Stimulated activated CD4-positive, alpha-beta T cell treated with anti-CD3 and anti-CD28 coated beads, TNF-alpha, amount 100 ng/mL, for 1 hour (primary cell): Measurements from ENCODE around the gene BLTP3B.

Experiments used
- DNase-seq, 3 donors: peaks; one replicate each; pipeline ENCODE4 v3.0.0-alpha.2; 2020; ENCODE audit warnings: low read depth in 3 of 3, low spot score in 1 of 3

Gene BLTP3B

GRCh38 chr12:100163416-100164152 is 20.9 kb upstream of the BLTP3B start:
- peak; percentile 18 to 50 (median 33) for DNase-seq

- DNase-seq: no peak
These were observed 16.9 kb upstream of the BLTP3B start for GRCh38 chr12:100159391-100160104.

- DNase-seq: no peak
These were observed 15.9 kb upstream of the BLTP3B start for GRCh38 chr12:100158535-100158934.

GRCh38 chr12:100157427-100157821 is 14.8 kb upstream of the BLTP3B start:
- DNase-seq: no peak

GRCh38 chr12:100156731-100157426 is 14.2 kb upstream of the BLTP3B start:
- no peak for DNase-seq

GRCh38 chr12:100154474-100155247 is 12.0 kb upstream of the BLTP3B start:
- DNase-seq: peak; percentile 26 to 67 (median 38)

- no peak for DNase-seq
These were observed 10.5 kb upstream of the BLTP3B start for GRCh38 chr12:100153131-100153530.

GRCh38 chr12:100151769-100152168 is 9.1 kb upstream of the BLTP3B start:
- DNase-seq: no peak

- no peak for DNase-seq
These were observed 3.6 kb upstream of the BLTP3B start for GRCh38 chr12:100146252-100146651.

- no peak for DNase-seq
These were observed 3.0 kb upstream of the BLTP3B start for GRCh38 chr12:100145643-100146042.

GRCh38 chr12:100141998-100142850 is 450 bp downstream of the BLTP3B start:
- DNase-seq: peak in 2 of 3 donors; percentile 8 to 27

- no peak for DNase-seq
These were observed 1.0 kb downstream of the BLTP3B start for GRCh38 chr12:100141666-100141997.

GRCh38 chr12:100138803-100139098 is 3.9 kb downstream of the BLTP3B start:
- no peak for DNase-seq

GRCh38 chr12:100138048-100138802 is 4.4 kb downstream of the BLTP3B start:
- no peak for DNase-seq

- no peak for DNase-seq
These were observed 9.5 kb downstream of the BLTP3B start for GRCh38 chr12:100133200-100133599.

GRCh38 chr12:100128512-100128908 is 14.2 kb downstream of the BLTP3B start:
- DNase-seq: no peak

- DNase-seq: no peak
These were observed 14.7 kb downstream of the BLTP3B start for GRCh38 chr12:100127766-100128511.

- DNase-seq: no peak
These were observed 19.2 kb downstream of the BLTP3B start for GRCh38 chr12:100123316-100124095.
